Panc1 (cell line): ENCODE data around the gene LSMEM2. TPM values are rescaled to one million over a fixed set of nuclear protein-coding genes. Genes with fewer than 3 reads are reported as not detected.
"Not testable (repeated sequence)": the region's sequence is repeated elsewhere in the genome, so short reads cannot be mapped to it uniquely, and the experiment has no call there.

Experiments
- ATAC-seq: fragments of 200-7000 bp; cut with Tn5 transposase; 2 replicates; pipeline ENCODE4 v1.9.1; 2020; ENCODE audit warnings: mild to moderate bottlenecking, moderate library complexity
- BruUV-seq: library from RNA; stranded (reverse); fragments of 400-500 nt; replicated peaks from 2 replicates; lab custom pipeline; 2021; lab: Mats Ljungman, UMichigan
- CTCF ChIA-PET: fragments of 300-600 bp; sonication (Branson Sonifier 250); formaldehyde crosslinking; loops from one replicate; lab custom pipeline; 2022; ENCODE audit warnings: antibody characterized with exemption; lab: Charles Lee
- POLR2A ChIA-PET: fragments of 300-600 bp; sonication (Branson Sonifier 250); formaldehyde crosslinking; loops from one replicate; lab custom pipeline; 2022; ENCODE audit warnings: antibody characterized with exemption; lab: Charles Lee
- DNase-seq: peaks from one replicate; pipeline ENCODE4 v3.0.0-alpha.2; 2010; ENCODE audit warnings: low read depth, low spot score
- H3K27ac ChIP-seq: 2 replicates; pipeline ENCODE4 v1.5.1; 2011; ENCODE audit warnings: mild to moderate bottlenecking, low read length, inconsistent platforms
- H3K27me3 ChIP-seq: fragments of 200-500 bp; sonication (Bioruptor generic); 2 replicates; pipeline ENCODE4 v1.6.0; 2014; ENCODE audit warnings: low read length, inconsistent platforms; ENCODE audit not compliant: control insufficient read depth, insufficient read depth
- H3K36me3 ChIP-seq: fragments of 200-500 bp; sonication (Bioruptor generic); 2 replicates; pipeline ENCODE4 v1.5.1; 2014; ENCODE audit warnings: inconsistent platforms, mild to moderate bottlenecking, low read length, moderate library complexity; ENCODE audit not compliant: control insufficient read depth, insufficient read depth
- H3K4me1 ChIP-seq: 2 replicates; pipeline ENCODE4 v1.5.1; 2011; ENCODE audit warnings: inconsistent platforms, mild to moderate bottlenecking, low read length, moderate library complexity; ENCODE audit not compliant: control insufficient read depth, insufficient read depth
- H3K4me3 ChIP-seq, 2 experiments: 2 replicates each; pipeline ENCODE4 v1.5.1; 2011 to 2012; ENCODE audit warnings: low read depth in 2 of 2, low read length in 2 of 2, mild to moderate bottlenecking in 2 of 2, inconsistent platforms in 1 of 2, moderate library complexity in 1 of 2
- H3K9me3 ChIP-seq: fragments of 200-500 bp; sonication (Bioruptor generic); 2 replicates; pipeline ENCODE4 v1.5.1; 2014; ENCODE audit warnings: low read depth, mild to moderate bottlenecking, inconsistent platforms, low read length, moderate library complexity; ENCODE audit not compliant: control insufficient read depth, insufficient read depth
- POLR2AphosphoS5 ChIP-seq: IDR thresholded peaks from 2 replicates; pipeline ENCODE4 v1.6.1; 2012; ENCODE audit warnings: mild to moderate bottlenecking, low read depth, low read length, moderate library complexity
- REST ChIP-seq, 2 experiments: IDR thresholded peaks; 2 replicates each; pipeline ENCODE4 v1.6.1; 2011 to 2012; ENCODE audit warnings: low read depth in 2 of 2, control low read depth in 1 of 2, low read length in 1 of 2, mild to moderate bottlenecking in 1 of 2, moderate library complexity in 1 of 2; ENCODE audit not compliant: insufficient read depth in 1 of 2
- SIN3A ChIP-seq: IDR thresholded peaks from 2 replicates; pipeline ENCODE4 v1.6.1; 2012; ENCODE audit warnings: low read depth, mild to moderate bottlenecking, low read length, moderate library complexity, borderline replicate concordance; ENCODE audit not compliant: insufficient read depth
- TCF7L2 ChIP-seq: IDR thresholded peaks from 2 replicates; pipeline ENCODE4 v1.6.1; 2011; ENCODE audit warnings: mild to moderate bottlenecking, low read depth, low read length, inconsistent platforms
- in situ Hi-C: cut with HindIII; loops from 2 replicates; pipeline ENCODE4 v1.10.0; 2016; ENCODE audit warnings: low sequenced_read_pairs, low pct_unique_long_range_greater_than_20kb
- intact Hi-C: fragments of 100-400 bp; cut with micrococcal nuclease; formaldehyde crosslinking; loops from one replicate; pipeline ENCODE4 v1.10.0; 2022; ENCODE audit not compliant: unreplicated experiment
- total RNA-seq: library from RNA; stranded (reverse); gene quantifications from one replicate; pipeline ENCODE4 v1.2.1, GENCODE V29; 2021; ENCODE audit not compliant: unreplicated experiment
- TF ChIP-seq, protein P1 (sequence below): fragments of 450-650 bp; IDR thresholded peaks from 2 replicates; pipeline ENCODE4 v1.5.1; 2017; ENCODE audit warnings: mild to moderate bottlenecking

The LSMEM2 gene
- total RNA-seq, 1 experiment from 2014 or later = not detected

- ChIA-PET CTCF (interaction anchor here (0.7 to 1.4 kb wide), 3 partner anchors 13 to 16 kb away, joined by 3 to 4 read pairs (median 3); no protein-coding TSS in a partner anchor), POLR2A (no interaction called here)
- TF ChIP-seq POLR2AphosphoS5 = no peak
- no peak for TF ChIP-seq SIN3A
- no peak for TF ChIP-seq TCF7L2
- DNase-seq = no peak
- no TSS peak for BruUV-seq
- Histone ChIP-seq H3K36me3 (no peaks in the 10 kb centered on the region), H3K27ac (peak overlapping the region; percentile 44; the same call in 1 of the 2 replicates), H3K4me3 (no peak overlapping the region), H3K27me3 (no peaks in the 10 kb centered on the region), H3K9me3 (no peaks in the 10 kb centered on the region), H3K4me1 (peaks cover 61% of the 10 kb centered on the region)
- no peak for ATAC-seq
- intact Hi-C loops = no loop called here
- in situ Hi-C loops = no loop called here
Observed at GRCh38 chr3:50243543-50243895, 35.4 kb upstream of the LSMEM2 start.

GRCh38 chr3:50244813-50245212, 34.1 kb upstream of the LSMEM2 start:
- CTCF ChIA-PET = interaction anchor here (0.7 kb wide), 1 partner anchor 124 kb away, joined by 3 read pairs; no protein-coding TSS in a partner anchor

DNA sequence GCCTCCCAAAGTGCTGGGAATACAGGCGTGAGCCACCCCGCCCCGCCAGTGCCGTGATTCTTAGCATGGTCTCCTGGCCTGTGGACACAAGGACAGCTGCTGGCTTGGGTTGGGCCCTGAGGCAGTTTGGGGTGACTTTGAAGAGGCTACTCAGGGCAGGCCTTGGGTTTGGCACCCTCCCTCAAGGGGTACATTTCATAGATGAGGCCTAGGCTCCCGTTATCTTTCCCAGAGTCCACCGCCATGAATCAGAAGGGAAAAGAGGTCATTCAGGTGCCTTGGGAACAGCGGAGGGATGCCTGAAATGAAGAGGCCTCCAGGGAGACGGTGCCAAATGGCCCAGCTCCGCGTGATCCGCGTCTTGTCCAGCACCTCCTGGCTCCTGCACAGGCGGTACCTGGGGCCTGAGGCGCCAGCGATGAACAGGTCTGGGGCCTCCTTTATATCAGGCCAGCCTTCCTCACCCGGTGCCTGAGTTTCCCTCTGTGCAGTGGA, 33.6 kb upstream of the LSMEM2 start:
- Histone ChIP-seq H3K27me3 (no peaks in the 10 kb centered on the region), H3K9me3 (no peaks in the 10 kb centered on the region), H3K27ac (peak overlapping the region; percentile 88), H3K4me3 (peak overlapping the region in 1 of 2 experiments; percentile 52; a peak in 2 of 4 replicates), H3K36me3 (no peaks in the 10 kb centered on the region), H3K4me1 (peaks cover 53% of the 10 kb centered on the region)
- no TSS peak for BruUV-seq
- no peak for TF ChIP-seq REST (IDR thresholded peaks at IDR 0.05; ENCODE audit: insufficient read depth in 1 of 2, low read depth in 2 of 2, low read length in 1 of 2)
- no peak for TF ChIP-seq SIN3A
- TF ChIP-seq TCF7L2 = no peak
- TF ChIP-seq POLR2AphosphoS5 = no peak
- TF ChIP-seq, protein P1, sequence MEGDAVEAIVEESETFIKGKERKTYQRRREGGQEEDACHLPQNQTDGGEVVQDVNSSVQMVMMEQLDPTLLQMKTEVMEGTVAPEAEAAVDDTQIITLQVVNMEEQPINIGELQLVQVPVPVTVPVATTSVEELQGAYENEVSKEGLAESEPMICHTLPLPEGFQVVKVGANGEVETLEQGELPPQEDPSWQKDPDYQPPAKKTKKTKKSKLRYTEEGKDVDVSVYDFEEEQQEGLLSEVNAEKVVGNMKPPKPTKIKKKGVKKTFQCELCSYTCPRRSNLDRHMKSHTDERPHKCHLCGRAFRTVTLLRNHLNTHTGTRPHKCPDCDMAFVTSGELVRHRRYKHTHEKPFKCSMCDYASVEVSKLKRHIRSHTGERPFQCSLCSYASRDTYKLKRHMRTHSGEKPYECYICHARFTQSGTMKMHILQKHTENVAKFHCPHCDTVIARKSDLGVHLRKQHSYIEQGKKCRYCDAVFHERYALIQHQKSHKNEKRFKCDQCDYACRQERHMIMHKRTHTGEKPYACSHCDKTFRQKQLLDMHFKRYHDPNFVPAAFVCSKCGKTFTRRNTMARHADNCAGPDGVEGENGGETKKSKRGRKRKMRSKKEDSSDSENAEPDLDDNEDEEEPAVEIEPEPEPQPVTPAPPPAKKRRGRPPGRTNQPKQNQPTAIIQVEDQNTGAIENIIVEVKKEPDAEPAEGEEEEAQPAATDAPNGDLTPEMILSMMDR = no peak
- in situ Hi-C loops (no loop called here), intact Hi-C loops (no loop called here)
- DNase-seq (no peak), ATAC-seq (peak; percentile 45)
- ChIA-PET CTCF (interaction anchor here (0.7 kb wide), 1 partner anchor 125 kb away, joined by 3 read pairs; no protein-coding TSS in a partner anchor), POLR2A (interaction anchor here (0.7 kb wide), 1 partner anchor 26 kb away, joined by 5 read pairs; no protein-coding TSS in a partner anchor)

More at GRCh38 chr3:50244813-50245212, 34.1 kb upstream of the LSMEM2 start:
- in situ Hi-C loops, H3K27me3 ChIP-seq, BruUV-seq, DNase-seq, intact Hi-C loops, ATAC-seq, H3K4me3 ChIP-seq, H3K9me3 ChIP-seq, H3K36me3 ChIP-seq: not testable (repeated sequence)
- POLR2A ChIA-PET = interaction anchor here (0.7 kb wide), 1 partner anchor 26 kb away, joined by 5 read pairs; no protein-coding TSS in a partner anchor
- H3K4me1 ChIP-seq = peaks cover 53% of the 10 kb centered on the region
- H3K27ac ChIP-seq = peak overlapping the region; percentile 57; the same call in 1 of the 2 replicates
